GM12892 (cell line): Measurements from ENCODE around the gene KCNJ18.

ENCODE experiments used
- POLR2A ChIP-seq: IDR thresholded peaks from 2 replicates; pipeline ENCODE4 v1.6.1; 2011; ENCODE audit warnings: low read depth, low read length, control low read depth
- POLR2AphosphoS5 ChIP-seq: IDR thresholded peaks from 2 replicates; pipeline ENCODE4 v1.6.1; 2011; ENCODE audit warnings: low read depth, low read length, control low read depth
- TAF1 ChIP-seq: IDR thresholded peaks from 2 replicates; pipeline ENCODE4 v1.6.1; 2011; ENCODE audit warnings: low read depth, mild to moderate bottlenecking, control low read depth, low read length, borderline replicate concordance

GRCh38 chr17:21678393-21679081 lies 13.8 kb upstream of the KCNJ18 start:
- TF ChIP-seq POLR2AphosphoS5 (no peak), TAF1 (no peak), POLR2A (no peak)
